NB4 (cell line): ENCODE measurements around the gene ZNF385A.

Experiments used
- DNase-seq: peaks from one replicate; pipeline ENCODE4 v3.0.0; 2010; ENCODE audit warnings: low read depth
- H3K4me3 ChIP-seq: one replicate; pipeline ENCODE4 v1.5.1; 2011; ENCODE audit warnings: mild to moderate bottlenecking, low read depth, low read length, moderate library complexity
- MYC ChIP-seq: IDR thresholded peaks from 2 replicates; pipeline ENCODE4 v1.6.1; 2011; ENCODE audit warnings: low read depth, low read length
- POLR2A ChIP-seq: IDR thresholded peaks from 2 replicates; pipeline ENCODE4 v1.6.1; 2011; ENCODE audit warnings: mild to moderate bottlenecking; ENCODE audit not compliant: insufficient read length; ENCODE audit errors: extremely low read depth
- TF ChIP-seq, protein P1 (sequence below): IDR thresholded peaks from one replicate; pipeline ENCODE4 v1.5.1; 2012; ENCODE audit warnings: low read depth, low read length
- TF ChIP-seq, protein P2 (sequence below): IDR thresholded peaks from 2 replicates; pipeline ENCODE4 v1.6.1; 2011; ENCODE audit warnings: low read depth, low read length

ZNF385A gene

DNA sequence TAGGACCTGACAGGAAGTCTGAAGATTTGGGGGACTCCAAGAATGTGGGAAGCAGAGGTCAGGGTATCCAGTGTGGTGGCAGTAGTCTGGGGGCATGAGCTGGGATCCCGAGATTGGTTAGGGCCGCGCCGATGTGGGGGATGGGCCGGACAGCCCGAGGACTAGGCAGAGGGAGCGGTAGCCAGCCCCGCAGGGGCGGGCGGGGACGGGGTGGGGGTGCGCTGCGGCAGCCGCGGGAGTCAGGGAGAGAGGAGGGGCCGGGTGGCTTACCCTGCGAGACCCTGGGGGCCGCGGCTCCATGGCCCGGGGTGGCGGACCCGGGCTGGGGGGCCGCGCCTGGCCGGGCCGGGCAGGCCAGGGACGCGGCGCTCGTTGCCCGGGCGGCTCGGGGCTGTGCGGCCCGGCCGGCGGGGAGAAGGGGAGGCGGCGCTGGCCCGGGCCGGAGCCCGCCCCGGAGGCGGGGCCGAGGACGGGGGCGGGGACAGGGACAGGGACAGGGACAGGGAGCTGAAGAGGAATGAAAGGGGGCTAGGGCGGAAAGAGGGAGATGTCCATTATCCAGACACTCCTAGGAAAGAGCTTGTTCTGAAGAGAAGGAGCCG, 5.6 kb downstream of the ZNF385A start:
- no peak overlapping the region for H3K4me3 ChIP-seq
- no peak for DNase-seq
- TF ChIP-seq, protein P1, sequence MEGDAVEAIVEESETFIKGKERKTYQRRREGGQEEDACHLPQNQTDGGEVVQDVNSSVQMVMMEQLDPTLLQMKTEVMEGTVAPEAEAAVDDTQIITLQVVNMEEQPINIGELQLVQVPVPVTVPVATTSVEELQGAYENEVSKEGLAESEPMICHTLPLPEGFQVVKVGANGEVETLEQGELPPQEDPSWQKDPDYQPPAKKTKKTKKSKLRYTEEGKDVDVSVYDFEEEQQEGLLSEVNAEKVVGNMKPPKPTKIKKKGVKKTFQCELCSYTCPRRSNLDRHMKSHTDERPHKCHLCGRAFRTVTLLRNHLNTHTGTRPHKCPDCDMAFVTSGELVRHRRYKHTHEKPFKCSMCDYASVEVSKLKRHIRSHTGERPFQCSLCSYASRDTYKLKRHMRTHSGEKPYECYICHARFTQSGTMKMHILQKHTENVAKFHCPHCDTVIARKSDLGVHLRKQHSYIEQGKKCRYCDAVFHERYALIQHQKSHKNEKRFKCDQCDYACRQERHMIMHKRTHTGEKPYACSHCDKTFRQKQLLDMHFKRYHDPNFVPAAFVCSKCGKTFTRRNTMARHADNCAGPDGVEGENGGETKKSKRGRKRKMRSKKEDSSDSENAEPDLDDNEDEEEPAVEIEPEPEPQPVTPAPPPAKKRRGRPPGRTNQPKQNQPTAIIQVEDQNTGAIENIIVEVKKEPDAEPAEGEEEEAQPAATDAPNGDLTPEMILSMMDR, result no peak
- TF ChIP-seq, protein P2, sequence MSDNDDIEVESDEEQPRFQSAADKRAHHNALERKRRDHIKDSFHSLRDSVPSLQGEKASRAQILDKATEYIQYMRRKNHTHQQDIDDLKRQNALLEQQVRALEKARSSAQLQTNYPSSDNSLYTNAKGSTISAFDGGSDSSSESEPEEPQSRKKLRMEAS, result no peak
- no peak for TF ChIP-seq MYC
- TF ChIP-seq POLR2A, result no peak

DNA sequence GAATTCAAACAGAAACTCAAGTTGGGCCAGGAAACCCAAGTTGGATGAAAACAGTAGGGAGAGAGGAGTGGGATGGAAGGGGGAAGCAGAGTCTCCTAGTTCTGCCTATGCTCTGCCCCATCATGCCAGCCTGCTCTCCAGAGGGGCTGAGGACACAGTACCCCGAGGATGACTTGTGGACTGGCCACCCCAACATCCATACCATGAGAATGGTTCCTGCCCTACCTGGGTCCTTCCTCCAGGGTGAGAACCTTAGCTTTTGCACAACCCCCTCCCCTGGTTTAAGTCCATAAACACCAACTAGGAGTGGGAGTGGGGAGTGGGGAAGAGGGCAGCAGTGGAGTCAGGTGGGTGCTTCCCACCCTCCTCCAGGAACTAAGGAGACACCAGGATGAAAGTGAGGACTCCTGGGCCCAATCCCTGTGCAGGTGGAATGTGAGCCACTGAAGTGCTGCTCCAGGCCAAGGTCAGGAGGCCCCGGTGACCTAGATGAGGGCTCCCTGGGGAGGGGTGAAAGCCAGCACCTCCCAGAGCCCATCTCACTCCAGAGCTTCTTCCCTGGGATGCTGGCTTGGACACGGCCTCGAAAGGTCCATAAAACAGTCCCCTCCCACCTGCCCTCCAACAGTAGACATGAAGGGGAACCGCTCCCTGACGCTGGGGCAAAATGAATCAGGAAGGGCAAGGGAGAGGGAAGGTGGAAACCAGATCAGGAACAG, 6.6 kb downstream of the ZNF385A start:
- no peak for DNase-seq
- TF ChIP-seq, protein P2, result no peak
- H3K4me3 ChIP-seq, result no peak overlapping the region

DNA sequence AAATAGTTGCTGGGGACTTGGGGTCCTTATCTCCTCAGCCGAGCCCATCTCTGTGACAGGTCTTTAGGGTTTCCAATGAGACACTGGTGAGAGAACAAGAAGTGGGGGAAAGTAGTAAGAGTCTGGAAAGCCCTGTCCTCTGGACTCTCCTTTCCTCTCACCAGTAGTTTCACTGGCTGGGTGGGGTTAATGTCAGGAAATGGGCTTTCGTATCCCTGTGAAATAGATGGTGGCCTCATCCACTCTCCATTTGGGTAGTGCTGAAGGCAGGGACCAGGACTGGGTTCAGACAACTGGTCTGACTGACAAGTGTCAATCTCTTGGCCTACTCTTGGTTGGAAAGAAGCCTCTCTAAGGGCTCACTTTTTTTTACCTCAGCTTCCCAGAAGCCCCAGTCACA, 7.5 kb downstream of the ZNF385A start:
- no peak overlapping the region for H3K4me3 ChIP-seq
- TF ChIP-seq MYC (no peak), POLR2A (no peak)
- TF ChIP-seq, protein P1, result no peak
- TF ChIP-seq, protein P2, result no peak
- DNase-seq, result no peak

- TF ChIP-seq, protein P1, result no peak
- no peak for TF ChIP-seq POLR2A
- TF ChIP-seq MYC, result no peak
- TF ChIP-seq, protein P2, result no peak
- no peak overlapping the region for H3K4me3 ChIP-seq
- DNase-seq, result no peak
These were observed 7.9 kb downstream of the ZNF385A start for GRCh38 chr12:54376596-54376995.

- H3K4me3 ChIP-seq, result no peak overlapping the region
- DNase-seq, result no peak
- TF ChIP-seq, protein P1, result no peak
- TF ChIP-seq, protein P2, result no peak
- TF ChIP-seq POLR2A, result no peak
- no peak for TF ChIP-seq MYC
These were observed 9.3 kb downstream of the ZNF385A start for GRCh38 chr12:54375259-54375579.

- no peak for DNase-seq
- TF ChIP-seq, protein P2, result no peak
- TF ChIP-seq, protein P1, result no peak
- TF ChIP-seq MYC (no peak), POLR2A (no peak)
- H3K4me3 ChIP-seq, result no peak overlapping the region
These were observed 9.8 kb downstream of the ZNF385A start for GRCh38 chr12:54374562-54375258.
